Smooth muscle cell of the pulmonary artery (primary cell): ENCODE measurements around the gene RTL3. TPM values are rescaled to one million over a fixed set of nuclear protein-coding genes. Genes with fewer than 3 reads are reported as not detected.

Experiments
- total RNA-seq: library from RNA; depleted of rRNA; stranded (reverse); fragments of >200 nt; gene quantifications from 2 replicates; pipeline ENCODE4 v1.2.3, GENCODE V29; 2014

Gene RTL3
- total RNA-seq: 0.07 TPM in 1 of 2 replicates, not detected in the other

GRCh38 chrX:78658845-78659744 lies at the start of gene RTL3:
Gene RTL3 (minus strand): TSS chrX:78659328. CDS start chrX:78658420, 908 bp downstream.

Other genes starting within 250 kb of the RTL3 start
- gene LPAR4, start 88.4 kb upstream of the RTL3 start, total RNA-seq: 0.07 and 0.33 TPM in 2 replicates